ENCODE data around the gene EFCAB12. TPM values are rescaled to one million over a fixed set of nuclear protein-coding genes. Genes with fewer than 3 reads are reported as not detected.
A peak's percentile ranks its signal among the peaks of the same experiment; 100 is the strongest.

Gene EFCAB12
- total and polyA plus RNA-seq, 2 of the 4 experiments (the other 2 are of a cell fraction) = under 0.01 to 0.17 TPM

DNA sequence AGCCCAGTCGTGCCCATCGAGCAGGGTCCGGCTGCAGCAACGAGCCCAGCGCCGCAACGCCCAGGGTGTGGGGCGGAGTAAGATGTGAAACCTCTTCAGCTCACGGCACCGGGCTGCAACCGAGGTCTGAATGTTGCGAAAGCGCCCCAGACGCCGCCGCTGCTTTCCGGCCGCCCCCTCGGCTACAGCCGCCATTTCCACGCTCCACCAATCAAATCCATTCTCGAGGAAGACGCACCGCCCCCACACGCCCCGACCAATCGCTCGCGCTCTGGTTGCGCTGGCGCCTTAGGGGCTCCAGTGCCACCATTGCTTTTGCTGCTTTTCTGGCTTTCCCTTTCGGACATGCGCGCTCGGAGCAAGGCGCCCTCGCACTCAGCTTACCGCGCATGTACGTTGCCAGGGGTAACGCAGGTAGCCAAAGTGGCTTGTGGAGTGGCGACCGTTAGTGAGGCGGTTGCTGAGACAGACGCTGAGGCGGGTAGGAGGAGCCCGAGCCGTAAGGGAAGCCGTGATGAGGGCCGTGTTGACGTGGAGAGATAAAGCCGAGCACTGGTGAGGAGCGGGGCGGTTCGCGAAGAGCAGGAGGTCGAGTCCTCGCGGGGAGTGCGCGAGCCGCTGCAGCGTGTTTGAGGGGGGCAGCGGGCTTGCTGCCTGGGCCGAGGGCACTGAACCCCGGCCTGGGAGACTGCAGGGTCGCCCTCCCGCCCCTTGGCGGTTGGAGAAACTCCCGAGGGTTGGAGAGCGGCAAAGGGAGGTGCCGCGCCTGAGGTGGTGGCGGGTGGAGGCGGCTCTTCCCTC lies 11.6 kb upstream of the EFCAB12 start, which contains the start of the genes IFT122 and MBD4:
IFT122 (plus strand) TSS at position 408 of the 801 bp plus-strand sequence; CDS start at position 515, 107 bp downstream.
MBD4 (minus strand) TSS at position 132 of the 801 bp plus-strand sequence; CDS start at position 17, 115 bp downstream.
- Histone ChIP-seq H3K14ac (replicated peaks; ENCODE audit: low read depth, low read length) (peak within 1 kb of the TSS; percentile 88), H3K27ac (ENCODE audit: insufficient read depth, low read length) (peak within 1 kb of the TSS; percentile 82), H4K8ac (ENCODE audit: low read depth in 2 of 2, low read length in 2 of 2) (peak within 1 kb of the TSS; percentile 64 to 85), H2BK20ac (ENCODE audit: low read depth, low read length) (peak within 1 kb of the TSS; percentile 61; the same call in 1 of the 2 replicates), H3K9ac (ENCODE audit: low read depth, low read length) (peak within 1 kb of the TSS; percentile 95), H3K79me1 (ENCODE audit: low read depth in 1 of 2, low read length in 2 of 2) (peaks cover 27 to 72% of the 10 kb centered on the region in 2 experiments), H4K91ac (ENCODE audit: insufficient read depth, low read depth, low read length) (peak within 1 kb of the TSS; percentile 90), H3K27me3 (ENCODE audit: control insufficient read depth, insufficient read depth, low read length) (no peaks in the 10 kb centered on the region), H2BK5ac (ENCODE audit: low read depth, low read length, poor library complexity, severe bottlenecking) (peak within 1 kb of the TSS; percentile 92), H3K36me3 (ENCODE audit: control insufficient read depth, insufficient read depth, low read length) (peaks cover 8% of the 10 kb centered on the region), H2BK120ac (ENCODE audit: low read depth, low read length) (peak within 1 kb of the TSS; percentile 88), H3K9me3 (ENCODE audit: control insufficient read depth, insufficient read depth, low read length) (no peaks in the 10 kb centered on the region), H2AK5ac (ENCODE audit: low read depth, low read length) (peak within 1 kb of the TSS; percentile 71), H4K5ac (ENCODE audit: low read depth, low read length) (peak within 1 kb of the TSS; percentile 60; the same call in 1 of the 2 replicates), H3K4me3 (ENCODE audit: insufficient read depth, low read depth, low read length) (peak within 1 kb of the TSS; percentile 68), H3K56ac (ENCODE audit: extremely low read depth, insufficient read depth, low read length) (peak within 1 kb of the TSS; percentile 83), H3K9me1 (ENCODE audit: insufficient read depth, low read length) (peaks cover 6% of the 10 kb centered on the region; the same call in 1 of the 2 replicates), H3K4me1 (ENCODE audit: control insufficient read depth, insufficient read depth, low read length) (peaks cover 4% of the 10 kb centered on the region), H3K23ac (ENCODE audit: low read depth, low read length) (peak within 1 kb of the TSS; percentile 97), H2BK15ac (ENCODE audit: low read depth, low read length) (peak within 1 kb of the TSS; percentile 83; the same call in 2 of the 3 replicates), H3K4me2 (ENCODE audit: low read depth, low read length) (peak within 1 kb of the TSS; percentile 80), H3K4ac (ENCODE audit: low read depth, low read length) (peak within 1 kb of the TSS; percentile 92), H2AK9ac (replicated peaks; ENCODE audit: low read depth, low read length, poor library complexity) (peak within 1 kb of the TSS; percentile 95), H2AFZ (replicated peaks; ENCODE audit: low read length, poor library complexity) (peak within 1 kb of the TSS; percentile 97), H3K18ac (ENCODE audit: low read depth, low read length) (peak within 1 kb of the TSS; percentile 62), H4K20me1 (ENCODE audit: insufficient read depth, low read length) (no peaks in the 10 kb centered on the region)
- peak; percentile 93 for ATAC-seq (ENCODE audit: low read depth)
- intact Hi-C loops (cut with micrococcal nuclease) = loop anchor here (2.0 to 5.0 kb wide), 5 partner anchors 47 to 387 kb away; no protein-coding TSS in a partner anchor
- POLR2A ChIA-PET (ENCODE audit: unreplicated experiment) = interaction anchor here (0.5 to 0.8 kb wide), 5 partner anchors 11 to 444 kb away, joined by 3 to 8 read pairs (median 3); partner anchors contain the start of gene EFCAB12
- CTCF ChIA-PET = interaction anchor here (1.8 kb wide), 1 partner anchor 57 kb away, joined by 6 read pairs; no protein-coding TSS in a partner anchor
- BruUV-seq (replicated peaks) = no TSS peak
- in situ Hi-C loops (cut with MboI; ENCODE audit: low sequenced_read_pairs) = no loop called here
- DNase-seq = peak; percentile 100
- 1% methylated on average over 39 of the region's 75 CpGs; no CpG with 5 or more reads in 1 of the 2 experiments for WGBS, 2 experiments (ENCODE audit: extremely low coverage in 2 of 2, insufficient read length in 1 of 2)
- dilution Hi-C loops (cut with HindIII; ENCODE audit: low sequenced_read_pairs, unreplicated experiment) = no loop called here
- TF ChIP-seq, protein P1, sequence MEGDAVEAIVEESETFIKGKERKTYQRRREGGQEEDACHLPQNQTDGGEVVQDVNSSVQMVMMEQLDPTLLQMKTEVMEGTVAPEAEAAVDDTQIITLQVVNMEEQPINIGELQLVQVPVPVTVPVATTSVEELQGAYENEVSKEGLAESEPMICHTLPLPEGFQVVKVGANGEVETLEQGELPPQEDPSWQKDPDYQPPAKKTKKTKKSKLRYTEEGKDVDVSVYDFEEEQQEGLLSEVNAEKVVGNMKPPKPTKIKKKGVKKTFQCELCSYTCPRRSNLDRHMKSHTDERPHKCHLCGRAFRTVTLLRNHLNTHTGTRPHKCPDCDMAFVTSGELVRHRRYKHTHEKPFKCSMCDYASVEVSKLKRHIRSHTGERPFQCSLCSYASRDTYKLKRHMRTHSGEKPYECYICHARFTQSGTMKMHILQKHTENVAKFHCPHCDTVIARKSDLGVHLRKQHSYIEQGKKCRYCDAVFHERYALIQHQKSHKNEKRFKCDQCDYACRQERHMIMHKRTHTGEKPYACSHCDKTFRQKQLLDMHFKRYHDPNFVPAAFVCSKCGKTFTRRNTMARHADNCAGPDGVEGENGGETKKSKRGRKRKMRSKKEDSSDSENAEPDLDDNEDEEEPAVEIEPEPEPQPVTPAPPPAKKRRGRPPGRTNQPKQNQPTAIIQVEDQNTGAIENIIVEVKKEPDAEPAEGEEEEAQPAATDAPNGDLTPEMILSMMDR (conservative IDR thresholded peaks at IDR 0.05; ENCODE audit: low read depth, low read length) = no peak
- 0 out of 2 replicates have a peak, but pooled peaks have one; percentile 60 for TF ChIP-seq RFX5 (IDR thresholded peaks at IDR 0.05; ENCODE audit: low read depth, low read length)
- no peak; the same call in 1 of the 2 replicates for TF ChIP-seq FOS (IDR thresholded peaks at IDR 0.05; ENCODE audit: low read depth, low read length)
- peak; percentile 77 for TF ChIP-seq POLR2A (IDR thresholded peaks at IDR 0.05; ENCODE audit: low read depth, low read length)
- no peak; the same call in 1 of the 2 replicates for TF ChIP-seq BHLHE40 (IDR thresholded peaks at IDR 0.05; ENCODE audit: low read depth, low read length)
- TF ChIP-seq ELK1 (IDR thresholded peaks at IDR 0.05; ENCODE audit: borderline replicate concordance, low read depth, low read length) = no peak
- peak; percentile 82 for TF ChIP-seq MXI1 (IDR thresholded peaks at IDR 0.05; ENCODE audit: borderline replicate concordance, low read depth, low read length)
- no peak for TF ChIP-seq NFE2L2 (IDR thresholded peaks at IDR 0.05; ENCODE audit: low read depth, low read length)
- TF ChIP-seq RAD21 (IDR thresholded peaks at IDR 0.05; ENCODE audit: low read length) = no peak
- 0 out of 2 replicates have a peak, but pooled peaks have one; percentile 4 for TF ChIP-seq SMC3 (IDR thresholded peaks at IDR 0.05; ENCODE audit: low read depth, low read length)
- TF ChIP-seq MAZ (IDR thresholded peaks at IDR 0.05; ENCODE audit: borderline replicate concordance, low read depth, low read length) = peak; percentile 12; the same call in 1 of the 2 replicates
- TF ChIP-seq CHD1 (IDR thresholded peaks at IDR 0.05; ENCODE audit: low read depth, low read length) = no peak
- TF ChIP-seq CEBPB (IDR thresholded peaks at IDR 0.05; ENCODE audit: low read depth, low read length) = peak; percentile 99
- TF ChIP-seq RCOR1 (IDR thresholded peaks at IDR 0.05; ENCODE audit: insufficient replicate concordance, low read length) = no peak
- no peak for TF ChIP-seq MAFK (IDR thresholded peaks at IDR 0.05; ENCODE audit: low read depth, low read length)
